ENCODE data around the gene CEBPG. TPM values are rescaled to one million over a fixed set of nuclear protein-coding genes. Genes with fewer than 3 reads are reported as not detected.

The CEBPG gene
- total and polyA plus RNA-seq, 9 of the 15 experiments (the other 6 are each of a cell fraction or from before 2014, with no cell fraction given), result 9.5 to 34.9 (median 30.9) TPM

DNA sequence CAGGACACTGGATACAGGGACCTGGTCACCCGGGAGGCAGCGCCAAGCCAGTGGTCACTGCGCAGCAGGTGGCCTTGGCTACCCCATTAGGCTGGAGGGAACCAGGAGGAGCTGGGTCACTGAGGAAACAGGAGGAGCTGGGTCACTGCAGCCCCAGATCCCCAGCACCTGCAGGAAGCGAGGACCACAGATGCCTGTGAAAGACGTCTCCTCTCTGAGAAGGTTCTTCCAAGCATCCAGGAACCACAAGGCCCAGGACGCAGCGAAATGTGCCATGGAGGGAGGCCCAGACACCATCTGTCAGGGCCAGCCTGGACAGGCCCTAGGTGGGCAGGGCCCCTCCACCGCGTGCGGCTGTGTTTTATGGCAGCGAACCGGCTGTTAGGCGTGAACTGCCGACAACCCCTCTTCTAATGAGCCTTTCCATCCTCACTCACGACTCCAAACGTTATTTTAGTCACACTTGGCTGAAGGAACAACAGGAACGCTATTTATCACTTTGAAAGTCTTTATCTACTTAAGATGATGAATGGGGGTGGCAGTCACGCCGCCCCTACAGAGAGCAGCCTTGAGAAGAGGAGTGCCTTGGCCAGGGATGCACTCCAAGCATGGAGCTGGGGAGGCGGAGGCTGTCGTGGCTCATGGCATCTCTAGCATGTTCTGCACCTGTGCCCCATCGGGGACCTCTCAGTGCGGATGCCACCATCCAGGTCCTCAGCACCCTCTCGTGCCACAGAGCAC lies 53.3 kb downstream of the CEBPG start:
- no peaks in the 10 kb centered on the region for H3K36me3 ChIP-seq (ENCODE audit: control insufficient read depth, insufficient read depth, low read length)
- no TSS peak for BruUV-seq (replicated peaks)
- ATAC-seq (no peak), DNase-seq (ENCODE audit: extremely low read depth in 1 of 4, low spot score in 3 of 4) (no peak), FAIRE-seq (no peak)
- H3K27me3 ChIP-seq (ENCODE audit: control insufficient read depth in 2 of 2, insufficient read depth in 2 of 2, low read length in 2 of 2), result peaks cover 0 to 31% of the 10 kb centered on the region in 2 experiments; a peak in 3 of 5 replicates
- ChIA-PET POLR2A (interaction anchor here (0.8 kb wide), 1 partner anchor 481 kb away, joined by 4 read pairs; no protein-coding TSS in a partner anchor), CTCF (ENCODE audit: low intra/inter-chr PET ratio) (interaction anchor here (1.0 kb wide), 1 partner anchor 11 kb away, joined by 3 read pairs; no protein-coding TSS in a partner anchor)
- 9% methylated on average over 23 of the region's 24 CpGs for WGBS (ENCODE audit: insufficient coverage, low coverage, missing lambda C conversion rate)
- H3K9ac ChIP-seq (ENCODE audit: insufficient read depth in 1 of 2, low read depth in 2 of 2, low read length in 2 of 2), result no peak overlapping the region
- H3K27ac ChIP-seq (ENCODE audit: extremely low read depth, low read depth, low read length), result no peak overlapping the region
- no peaks in the 10 kb centered on the region for H3K4me1 ChIP-seq (replicated peaks in 1 of 2; ENCODE audit: control insufficient read depth in 2 of 2, insufficient read depth in 2 of 2, low read length in 2 of 2)
- H3K9me3 ChIP-seq (replicated peaks; ENCODE audit: control insufficient read depth, insufficient read depth, low read depth, low read length), result no peaks in the 10 kb centered on the region
- no peaks in the 10 kb centered on the region for H3K79me2 ChIP-seq (ENCODE audit: control insufficient read depth, insufficient read depth, low read length)
- in situ Hi-C loops (cut with MboI) (loop anchor here (25.0 kb wide), 1 partner anchor 1286 kb away; no protein-coding TSS in a partner anchor), intact Hi-C loops (cut with micrococcal nuclease) (no loop called here)
- H2AFZ ChIP-seq (ENCODE audit: low read depth, low read length), result no peak overlapping the region
- H4K20me1 ChIP-seq (replicated peaks; ENCODE audit: control insufficient read depth, insufficient read depth, low read length), result peaks cover 9% of the 10 kb centered on the region; the same call in 1 of the 2 replicates
- H3K9me1 ChIP-seq (ENCODE audit: control insufficient read depth, insufficient read depth, low read length), result no peaks in the 10 kb centered on the region
- TF ChIP-seq TBP (optimal IDR thresholded peaks at IDR 0.05; ENCODE audit: low read depth, low read length), result no peak
- TF ChIP-seq STAT5A (IDR thresholded peaks at IDR 0.05; ENCODE audit: borderline replicate concordance, low read length), result no peak
- TF ChIP-seq GATAD2A (IDR thresholded peaks at IDR 0.05), result no peak
- TF ChIP-seq EP300 (IDR thresholded peaks at IDR 0.05; ENCODE audit: low read length), result no peak
- TF ChIP-seq PTBP1 (IDR thresholded peaks at IDR 0.05; ENCODE audit: low read depth, low read length), result no peak
- no peak for TF ChIP-seq HMG20B (CRISPR knock-in tag; IDR thresholded peaks at IDR 0.05)
- TF ChIP-seq FOXA1 (IDR thresholded peaks at IDR 0.05; ENCODE audit: borderline replicate concordance), result no peak
- H3K4me3 ChIP-seq, result no peak overlapping the region
- H3K4me2 ChIP-seq (ENCODE audit: insufficient read depth, low read length), result no peak overlapping the region

All from K562 (cell line).